B cell (primary cell): Measurements from ENCODE around the gene HPCA. TPM values are rescaled to one million over a fixed set of nuclear protein-coding genes. Genes with fewer than 3 reads are reported as not detected.
"Not testable (repeated sequence)": the region's sequence is repeated elsewhere in the genome, so short reads cannot be mapped to it uniquely, and the experiment has no call there.

Experiments
- ATAC-seq: fragments of 200-7000 bp; cut with Tn5 transposase; one replicate; pipeline ENCODE4 v1.10.0; 2021; ENCODE audit warnings: low read depth, mild to moderate bottlenecking, moderate number of reproducible peaks, moderate library complexity
- CTCF ChIA-PET: fragments of 350-600 bp; sonication (Branson Sonifier 250); formaldehyde crosslinking; loops from one replicate; lab custom pipeline; 2021; ENCODE audit warnings: antibody characterized with exemption, inconsistent platforms; lab: Charles Lee
- POLR2A ChIA-PET: fragments of 350-600 bp; sonication (Branson Sonifier 250); formaldehyde crosslinking; loops from one replicate; lab custom pipeline; 2021; ENCODE audit warnings: antibody characterized with exemption; lab: Charles Lee
- DNase-seq: peaks from one replicate; pipeline ENCODE4 v3.0.0; 2013
- H2AFZ ChIP-seq: 2 replicates; pipeline ENCODE4 v1.6.1; 2012; ENCODE audit warnings: mild to moderate bottlenecking, low read depth, low read length; ENCODE audit not compliant: insufficient read depth, poor library complexity, severe bottlenecking
- H3K27ac ChIP-seq, 2 donors: 1 replicate in 1 of 2; 2 replicates in 1 of 2; pipeline ENCODE4 v1.5.1; 2012 to 2013; ENCODE audit warnings: low read length in 2 of 2, mild to moderate bottlenecking in 2 of 2, moderate library complexity in 1 of 2
- H3K27me3 ChIP-seq, 4 experiments: fragments of 200-600 bp in 1 of 4; sonication (generic) in 1 of 4; replicated peaks in 1 of 4; 1 replicate in 2 of 4; 2 replicates in 2 of 4; pipeline versions ENCODE4 v1.6.1 to v1.7.0; 2013 to 2016; ENCODE audit warnings: low read length in 3 of 4, mild to moderate bottlenecking in 2 of 4, mixed read lengths in 1 of 4, moderate library complexity in 1 of 4; ENCODE audit not compliant: insufficient read depth in 4 of 4, control insufficient read depth in 3 of 4; ENCODE audit errors: control extremely low read depth in 1 of 4
- H3K36me3 ChIP-seq, 2 experiments: replicated peaks in 1 of 2; 1 replicate in 1 of 2; 2 replicates in 1 of 2; pipeline versions ENCODE4 v1.6.1 to v1.7.1; 2013; ENCODE audit warnings: low read length in 1 of 2; ENCODE audit not compliant: insufficient read depth in 2 of 2, control insufficient read depth in 1 of 2; ENCODE audit errors: control extremely low read depth in 1 of 2, extremely low read depth in 1 of 2
- H3K4me1 ChIP-seq, 2 donors: fragments of 200-600 bp in 1 of 2; sonication (generic) in 1 of 2; 1 replicate in 1 of 2; 2 replicates in 1 of 2; pipeline versions ENCODE4 v1.5.1 to v1.6.1; 2013 to 2017; ENCODE audit warnings: low read length in 2 of 2; ENCODE audit not compliant: control insufficient read depth in 2 of 2, insufficient read depth in 2 of 2
- H3K4me2 ChIP-seq: replicated peaks from 2 replicates; pipeline ENCODE3; 2012; ENCODE audit warnings: mild to moderate bottlenecking, low read depth, low read length; ENCODE audit not compliant: poor library complexity, severe bottlenecking
- H3K4me3 ChIP-seq, 5 experiments: fragments of 200-600 bp in 1 of 5; sonication (generic) in 1 of 5; 1 replicate in 3 of 5; 2 replicates in 2 of 5; pipeline versions ENCODE4 v1.5.1 to v1.7.0; 2011 to 2016; ENCODE audit warnings: low read length in 4 of 5, mild to moderate bottlenecking in 4 of 5, low read depth in 2 of 5, control low read depth in 1 of 5, moderate library complexity in 1 of 5; ENCODE audit not compliant: insufficient read depth in 1 of 5; ENCODE audit errors: control extremely low read depth in 1 of 5, extremely low read depth in 1 of 5
- H3K79me2 ChIP-seq: fragments of 200-600 bp; sonication (generic); one replicate; pipeline ENCODE4 v1.6.0; 2016; ENCODE audit warnings: low read length; ENCODE audit not compliant: control insufficient read depth, insufficient read depth
- H3K9ac ChIP-seq: fragments of 200-600 bp; sonication (generic); 2 replicates; pipeline ENCODE4 v1.6.1; 2017; ENCODE audit warnings: mild to moderate bottlenecking, low read length, moderate library complexity
- H3K9me3 ChIP-seq, 3 donors: one replicate each; pipeline versions ENCODE4 v1.6.1 to v1.7.1; 2013; ENCODE audit warnings: low read length in 2 of 3; ENCODE audit not compliant: control insufficient read depth in 2 of 3, insufficient read depth in 1 of 3; ENCODE audit errors: control extremely low read depth in 1 of 3
- H4K20me1 ChIP-seq: 2 replicates; pipeline ENCODE4 v1.6.0; 2012; ENCODE audit warnings: mild to moderate bottlenecking, low read length; ENCODE audit not compliant: insufficient read depth, control insufficient read depth, poor library complexity, severe bottlenecking
- H3K27ac Mint-ChIP-seq: one replicate; pipeline ENCODE4 v1.8.0; 2021; ENCODE audit warnings: mixed read lengths
- H3K27me3 Mint-ChIP-seq: one replicate; pipeline ENCODE4 v1.8.0; 2021; ENCODE audit warnings: mixed read lengths
- H3K4me1 Mint-ChIP-seq: one replicate; pipeline ENCODE4 v1.8.0; 2021; ENCODE audit warnings: mixed read lengths
- H3K4me3 Mint-ChIP-seq: one replicate; pipeline ENCODE4 v1.8.0; 2021; ENCODE audit warnings: mixed read lengths
- H3K9me3 Mint-ChIP-seq: one replicate; pipeline ENCODE4 v1.8.0; 2022; ENCODE audit warnings: mixed read lengths; ENCODE audit not compliant: insufficient read depth
- CTCF ChIP-seq: fragments of 200-600 bp; IDR thresholded peaks from one replicate; pipeline ENCODE4 v1.8.0; 2022; ENCODE audit warnings: antibody characterized with exemption, mild to moderate bottlenecking
- EZH2 ChIP-seq: IDR thresholded peaks from 2 replicates; pipeline ENCODE4 v1.6.1; 2012; ENCODE audit warnings: borderline replicate concordance, low read depth, mild to moderate bottlenecking, moderate library complexity, low read length; ENCODE audit not compliant: insufficient read depth, poor library complexity, severe bottlenecking
- WGBS: methylation state at CpG from one replicate; pipeline ENCODE4 v1.1.5; 2013; ENCODE audit warnings: missing lambda C conversion rate; ENCODE audit not compliant: insufficient coverage; 5-methylcytosine and 5-hydroxymethylcytosine counted together
- intact Hi-C: fragments of 100-400 bp; cut with micrococcal nuclease; formaldehyde crosslinking; loops from one replicate; pipeline ENCODE4 v1.10.0; 2022
- polyA plus RNA-seq: library from polyadenylated mRNA; depleted of rRNA; stranded (reverse); fragments of >200 nt; gene quantifications from 2 replicates; pipeline ENCODE4 v1.2.3, GENCODE V29; 2012
- total RNA-seq, 2 donors: library from RNA; stranded (reverse); fragments of 120-200 nt in 1 of 2; gene quantifications; 1 replicate in 1 of 2; 2 replicates in 1 of 2; pipeline versions ENCODE4 v1.2.3 to v1.2.4, GENCODE V29; 2013 to 2022

The HPCA gene
- total and polyA plus RNA-seq, 2 donors (not counting 1 experiment from before 2014, with no cell fraction given), result 0.06 TPM; not detected in 1

- Histone ChIP-seq H3K4me1 (peaks cover 9 to 10% of the 10 kb centered on the region in 2 donors), H2AFZ (no peak overlapping the region), H4K20me1 (no peaks in the 10 kb centered on the region), H3K27me3 (peaks cover 0 to 32% (median 15%) of the 10 kb centered on the region in 4 experiments), H3K4me3 (no peak overlapping the region), H3K27ac (no peak overlapping the region), H3K79me2 (no peaks in the 10 kb centered on the region), H3K36me3 (no peaks in the 10 kb centered on the region), H3K9ac (no peak overlapping the region), H3K9me3 (peaks cover 0 to 15% (median 0%) of the 10 kb centered on the region in 3 donors), H3K4me2 (no peak overlapping the region)
- H3K9me3 Mint-ChIP-seq, result no peaks in the 10 kb centered on the region
- H3K4me1 Mint-ChIP-seq, result peaks cover 11% of the 10 kb centered on the region
- H3K4me3 Mint-ChIP-seq, result no peak overlapping the region
- DNase-seq, result no peak
- peaks cover 32% of the 10 kb centered on the region for H3K27me3 Mint-ChIP-seq
- no peak for ATAC-seq
- 73% methylated on average over 3 of the region's 3 CpGs for WGBS
- CTCF ChIA-PET, result interaction anchor here (0.9 to 1.6 kb wide), 3 partner anchors 12 to 94 kb away, joined by 3 read pairs; no protein-coding TSS in a partner anchor
- POLR2A ChIA-PET, result no interaction called here
- no peak for TF ChIP-seq CTCF
- no peak for TF ChIP-seq EZH2
- intact Hi-C loops, result no loop called here
- no peak overlapping the region for H3K27ac Mint-ChIP-seq
Measured at GRCh38 chr1:32903991-32904785, 17.9 kb downstream of the HPCA start.

GRCh38 chr1:32904797-32905196 is 18.5 kb downstream of the HPCA start:
- no peak for TF ChIP-seq EZH2
- no peak for TF ChIP-seq CTCF
- CTCF ChIA-PET, result interaction anchor here (0.9 to 1.6 kb wide), 3 partner anchors 12 to 94 kb away, joined by 3 read pairs; no protein-coding TSS in a partner anchor
- peaks cover 9 to 10% of the 10 kb centered on the region in 2 donors for H3K4me1 ChIP-seq
- Mint-ChIP-seq H3K27me3 (peaks cover 33% of the 10 kb centered on the region), H3K9me3 (no peaks in the 10 kb centered on the region), H3K4me1 (peaks cover 11% of the 10 kb centered on the region), H3K27ac (no peak overlapping the region), H3K4me3 (no peak overlapping the region)
- DNase-seq (no peak), ATAC-seq (no peak)
- H2AFZ ChIP-seq, result no peak overlapping the region
- H3K27me3 ChIP-seq, result peaks cover 0 to 31% (median 15%) of the 10 kb centered on the region in 4 experiments
- no peak overlapping the region for H3K4me2 ChIP-seq
- POLR2A ChIA-PET, result no interaction called here
- no peak overlapping the region for H3K4me3 ChIP-seq
- no peaks in the 10 kb centered on the region for H4K20me1 ChIP-seq
- no peaks in the 10 kb centered on the region for H3K79me2 ChIP-seq
- H3K9me3 ChIP-seq, result peaks cover 0 to 15% (median 0%) of the 10 kb centered on the region in 3 donors
- H3K27ac ChIP-seq, result no peak overlapping the region
- intact Hi-C loops, result no loop called here
- WGBS, result 83% methylated on average over 1 of the region's 2 CpGs
- H3K9ac ChIP-seq, result no peak overlapping the region
- H3K36me3 ChIP-seq, result no peaks in the 10 kb centered on the region

- H3K9me3 Mint-ChIP-seq, H3K36me3 ChIP-seq, H3K27ac Mint-ChIP-seq, H3K4me2 ChIP-seq, H3K9me3 ChIP-seq, H2AFZ ChIP-seq, H3K4me1 Mint-ChIP-seq, H3K4me3 ChIP-seq, intact Hi-C loops, H3K9ac ChIP-seq, H3K79me2 ChIP-seq, H3K4me3 Mint-ChIP-seq, H3K4me1 ChIP-seq, H4K20me1 ChIP-seq, H3K27ac ChIP-seq, POLR2A ChIA-PET, DNase-seq, ATAC-seq: not testable (repeated sequence)
- peaks cover 0 to 24% (median 10%) of the 10 kb centered on the region in 4 experiments for H3K27me3 ChIP-seq
- H3K27me3 Mint-ChIP-seq, result peaks cover 34% of the 10 kb centered on the region
- CTCF ChIA-PET, result interaction anchor here (1.3 to 1.6 kb wide), 2 partner anchors 13 to 93 kb away, joined by 3 read pairs; no protein-coding TSS in a partner anchor
- WGBS, result 80% methylated on average over 9 of the region's 10 CpGs
Measured at GRCh38 chr1:32905588-32905987, 19.3 kb downstream of the HPCA start.
